ENCODE results near the gene RPIA. TPM values are rescaled to one million over a fixed set of nuclear protein-coding genes. Genes with fewer than 3 reads are reported as not detected.

The RPIA gene
- polyA plus RNA-seq, 3 donors, result 12.4 to 23.1 (median 17.9) TPM

- Mint-ChIP-seq H3K4me3 (no peak overlapping the region), H3K36me3 (peaks cover 42 to 54% of the 10 kb centered on the region in 2 donors), H3K4me1 (no peaks in the 10 kb centered on the region), H3K9me3 (no peaks in the 10 kb centered on the region), H3K27me3 (ENCODE audit: low read depth in 3 of 3) (peaks cover 0 to 2% (median 0%) of the 10 kb centered on the region in 3 donors), H3K27ac (peak overlapping the region in 1 of 7 donors; percentile 37)
- Histone ChIP-seq H3K27ac (ENCODE audit: low read depth in 1 of 2, low read length in 2 of 2) (no peak overlapping the region), H3K4me2 (replicated peaks; ENCODE audit: extremely low read depth, low read length, poor library complexity, severe bottlenecking) (no peak overlapping the region), H3K27me3 (ENCODE audit: control insufficient read depth in 2 of 2, insufficient read depth in 2 of 2, low read length in 2 of 2) (no peaks in the 10 kb centered on the region), H3K79me2 (ENCODE audit: insufficient read depth, low read length) (no peaks in the 10 kb centered on the region), H3K36me3 (replicated peaks in 1 of 2; ENCODE audit: control insufficient read depth in 1 of 2, insufficient read depth in 2 of 2, low read length in 2 of 2) (peaks cover 31 to 58% of the 10 kb centered on the region in 2 donors), H2AFZ (ENCODE audit: insufficient read depth, low read depth, low read length, poor library complexity, severe bottlenecking) (no peak overlapping the region), H3K9me3 (replicated peaks in 1 of 2; ENCODE audit: control insufficient read depth in 1 of 2, insufficient read depth in 1 of 2, low read length in 2 of 2) (no peaks in the 10 kb centered on the region), H4K20me1 (ENCODE audit: insufficient read depth, low read length) (no peaks in the 10 kb centered on the region), H3K4me1 (ENCODE audit: control insufficient read depth in 1 of 2, insufficient read depth in 2 of 2, low read length in 2 of 2) (no peaks in the 10 kb centered on the region), H3K9ac (ENCODE audit: insufficient read depth, low read length, poor library complexity, severe bottlenecking) (no peak overlapping the region), H3K4me3 (replicated peaks in 1 of 3; ENCODE audit: low read depth in 2 of 3, low read length in 3 of 3) (no peak overlapping the region)
- WGBS (ENCODE audit: insufficient coverage), result no CpG with 5 or more reads among the region's 4 CpGs
- TF ChIP-seq CTCF (IDR thresholded peaks at IDR 0.05), result no peak
- DNase-seq, result no peak
- intact Hi-C loops (cut with micrococcal nuclease), result no loop called here
Observed at GRCh38 chr2:88735133-88735532, 43.7 kb downstream of the RPIA start.

DNA sequence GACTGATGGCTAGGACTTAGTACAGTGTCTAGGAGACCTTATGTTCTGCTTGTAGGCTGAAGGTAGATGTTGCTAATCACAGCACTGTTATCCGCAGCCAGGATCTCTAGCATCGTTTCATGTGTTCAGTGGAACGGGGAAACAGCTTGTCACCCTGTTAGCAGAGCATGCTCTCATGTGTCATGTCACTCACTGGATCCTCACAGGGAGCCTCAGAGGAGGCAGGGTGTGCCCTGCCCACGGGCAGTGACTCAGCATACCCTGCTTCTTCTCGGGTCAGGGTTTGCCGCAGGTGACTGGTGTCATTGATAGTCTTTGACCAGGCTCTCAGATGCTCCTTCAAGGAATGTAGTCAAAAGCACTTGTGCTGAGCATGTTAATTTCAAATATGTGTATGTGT is 44.4 kb downstream of the RPIA start:
- no peak overlapping the region for H3K9ac ChIP-seq (ENCODE audit: insufficient read depth, low read length, poor library complexity, severe bottlenecking)
- Mint-ChIP-seq H3K27ac (peak overlapping the region in 1 of 7 donors; percentile 57), H3K4me1 (no peaks in the 10 kb centered on the region), H3K4me3 (no peak overlapping the region), H3K9me3 (no peaks in the 10 kb centered on the region), H3K36me3 (peaks cover 49 to 59% of the 10 kb centered on the region in 2 donors), H3K27me3 (ENCODE audit: low read depth in 3 of 3) (peaks cover 0 to 2% (median 0%) of the 10 kb centered on the region in 3 donors)
- H3K4me1 ChIP-seq (ENCODE audit: control insufficient read depth in 1 of 2, insufficient read depth in 2 of 2, low read length in 2 of 2), result no peaks in the 10 kb centered on the region
- no peak overlapping the region for H3K4me2 ChIP-seq (replicated peaks; ENCODE audit: extremely low read depth, low read length, poor library complexity, severe bottlenecking)
- H4K20me1 ChIP-seq (ENCODE audit: insufficient read depth, low read length), result no peaks in the 10 kb centered on the region
- H3K27me3 ChIP-seq (ENCODE audit: control insufficient read depth in 2 of 2, insufficient read depth in 2 of 2, low read length in 2 of 2), result no peaks in the 10 kb centered on the region
- H3K4me3 ChIP-seq (replicated peaks in 1 of 3; ENCODE audit: low read depth in 2 of 3, low read length in 3 of 3), result no peak overlapping the region
- no peak overlapping the region for H3K27ac ChIP-seq (ENCODE audit: low read depth in 1 of 2, low read length in 2 of 2)
- no peak for DNase-seq
- H3K79me2 ChIP-seq (ENCODE audit: insufficient read depth, low read length), result no peaks in the 10 kb centered on the region
- H2AFZ ChIP-seq (ENCODE audit: insufficient read depth, low read depth, low read length, poor library complexity, severe bottlenecking), result no peak overlapping the region
- 55% methylated on average over 4 of the region's 6 CpGs for WGBS (ENCODE audit: insufficient coverage)
- peaks cover 31 to 66% of the 10 kb centered on the region in 2 donors for H3K36me3 ChIP-seq (replicated peaks in 1 of 2; ENCODE audit: control insufficient read depth in 1 of 2, insufficient read depth in 2 of 2, low read length in 2 of 2)
- intact Hi-C loops (cut with micrococcal nuclease), result no loop called here
- no peak for TF ChIP-seq CTCF (IDR thresholded peaks at IDR 0.05)
- no peaks in the 10 kb centered on the region for H3K9me3 ChIP-seq (replicated peaks in 1 of 2; ENCODE audit: control insufficient read depth in 1 of 2, insufficient read depth in 1 of 2, low read length in 2 of 2)
